Activated CD4-positive, alpha-beta T cell treated with anti-CD3 and anti-CD28 coated beads for 24 hours (primary cell): ENCODE results near the gene FAM163B.

ENCODE experiments used
- DNase-seq, 2 donors: peaks; one replicate each; pipeline ENCODE4 v3.0.0-alpha.2; 2020; ENCODE audit warnings: low read depth in 2 of 2

The FAM163B gene

GRCh38 chr9:133528001-133528875 is 81.0 kb downstream of the FAM163B start:
- no peak for DNase-seq

GRCh38 chr9:133527444-133527920 is 81.7 kb downstream of the FAM163B start:
- DNase-seq = no peak
